Stimulated activated CD8-positive, alpha-beta memory T cell treated with anti-CD3 and anti-CD28 coated beads, Interleukin-4, amount 100 ng/mL, for 4 hours (primary cell): Measurements from ENCODE around the gene ATP5PB.

Source experiments
- DNase-seq, 2 donors: peaks; one replicate each; pipeline ENCODE4 v3.0.0-alpha.2; 2020; ENCODE audit warnings: low read depth in 2 of 2, low spot score in 1 of 2

ATP5PB gene

GRCh38 chr1:111446967-111447892, 2.0 kb upstream of the ATP5PB start:
- DNase-seq = no peak

DNA sequence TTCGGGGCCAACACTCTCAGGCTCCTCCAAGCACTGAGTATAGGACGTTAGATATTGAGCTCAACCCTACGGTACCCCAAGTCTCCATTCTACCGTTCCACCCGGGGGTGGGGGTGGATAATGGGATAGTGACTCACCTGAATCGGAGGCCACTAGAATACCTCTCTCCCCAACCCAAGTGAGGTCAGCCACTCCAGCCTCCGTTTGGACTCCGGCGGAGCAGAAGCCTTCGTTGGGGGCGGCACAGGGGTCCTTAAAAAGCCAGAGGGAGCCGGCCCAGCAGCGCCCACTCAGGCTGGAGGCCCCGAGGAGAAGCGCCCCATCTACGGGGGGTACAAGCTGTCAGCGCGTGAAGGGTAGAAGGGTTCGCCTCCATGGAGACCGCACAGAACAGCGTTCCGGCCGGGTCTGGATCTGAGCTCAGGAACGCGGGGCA, 764 bp upstream of the ATP5PB start:
- peak in 1 of 2 donors; percentile 4 for DNase-seq

GRCh38 chr1:111449703-111450017, 396 bp downstream of the ATP5PB start:
- no peak for DNase-seq

DNA sequence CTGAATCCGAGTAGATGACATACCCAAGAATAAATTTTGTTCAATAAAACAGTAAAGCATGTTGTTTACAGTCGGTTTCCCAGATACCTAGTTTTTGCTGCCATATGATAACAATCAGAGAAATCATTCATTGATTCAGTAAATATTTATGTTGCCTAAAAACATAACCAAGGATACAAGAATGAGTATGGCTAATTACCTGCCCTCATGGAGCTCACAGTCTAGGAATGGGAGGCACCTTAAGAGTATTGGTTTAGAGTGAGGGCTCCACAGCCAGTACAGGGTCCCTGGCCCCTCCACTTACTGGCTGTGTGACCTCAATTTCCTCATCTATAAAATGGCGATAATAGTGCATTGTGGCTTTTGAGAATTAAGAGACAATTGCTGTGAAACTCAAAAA, 921 bp downstream of the ATP5PB start:
- DNase-seq = no peak

GRCh38 chr1:111452581-111452980, 3.3 kb downstream of the ATP5PB start:
- no peak for DNase-seq

DNA sequence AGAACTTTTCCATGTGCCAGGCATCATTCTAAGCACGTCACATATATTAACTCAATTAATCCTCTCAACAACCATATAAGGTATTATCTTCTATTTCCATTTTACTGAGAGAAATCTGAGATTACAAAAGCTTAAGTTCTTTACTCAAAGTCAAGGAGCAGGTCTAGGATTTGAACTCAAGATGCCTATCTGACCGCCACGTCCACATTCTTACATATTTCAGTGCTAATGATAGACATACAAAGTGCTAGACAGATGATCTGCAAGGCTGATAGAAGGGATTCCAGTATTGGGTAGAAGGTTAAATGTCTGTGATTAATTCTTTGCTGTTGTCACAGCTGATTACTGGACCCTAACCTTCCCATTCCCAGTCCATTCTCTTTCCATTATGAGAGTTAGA, 4.4 kb downstream of the ATP5PB start:
- no peak for DNase-seq

DNA sequence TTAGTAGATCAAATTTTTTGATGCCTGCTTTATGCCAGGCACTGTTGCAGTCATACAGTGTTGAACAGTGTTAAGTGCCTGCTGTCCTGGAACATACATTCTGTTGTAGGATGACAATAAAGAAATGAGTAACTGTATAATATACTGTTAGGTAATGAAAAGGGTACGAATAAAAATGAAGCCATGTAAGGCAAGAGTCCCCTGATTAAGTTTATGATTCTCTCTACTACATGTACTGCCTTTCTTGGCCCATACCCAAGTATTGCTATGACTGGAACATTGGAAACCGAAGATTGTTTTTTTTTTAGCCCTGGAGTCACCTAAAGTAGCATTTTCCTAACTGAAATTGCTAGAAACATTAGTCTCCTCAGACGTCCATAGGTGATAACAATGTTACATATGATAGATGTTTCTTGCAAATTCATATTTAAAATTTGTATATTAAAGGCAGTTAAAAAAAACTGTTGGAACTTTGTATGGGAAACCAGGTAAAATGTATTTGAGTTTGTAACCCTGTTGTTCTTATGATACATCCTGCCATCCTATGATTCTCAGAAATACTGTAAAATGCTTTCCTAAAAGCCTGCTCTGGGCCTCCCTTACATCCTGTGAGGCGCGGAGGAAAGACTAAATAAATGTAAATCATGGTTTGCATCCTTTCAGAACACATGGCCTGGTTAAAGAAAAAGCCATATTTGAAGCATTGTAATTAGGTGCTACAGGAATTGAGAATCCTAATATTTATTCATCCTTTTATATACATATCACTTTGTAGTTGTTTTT, 5.8 kb downstream of the ATP5PB start:
- no peak for DNase-seq

DNA sequence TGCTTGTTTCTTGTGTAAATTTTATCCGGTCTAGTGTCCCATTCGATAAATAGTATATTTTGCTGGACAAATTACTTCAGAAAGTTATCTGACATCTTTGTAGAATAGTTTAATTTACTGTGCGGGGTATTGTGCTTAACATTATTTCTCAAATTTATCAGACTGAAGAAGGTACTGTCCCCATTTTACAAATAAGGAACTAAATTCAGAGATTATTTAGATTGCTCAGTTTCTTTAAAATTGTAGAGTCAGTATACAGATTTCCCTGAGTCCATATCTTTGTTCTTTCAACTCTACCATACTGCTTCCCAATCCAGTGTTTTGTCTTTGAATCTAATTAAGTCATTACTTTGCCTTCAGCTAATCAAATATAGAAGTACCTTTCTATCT, 6.4 kb downstream of the ATP5PB start:
- DNase-seq = no peak

DNA sequence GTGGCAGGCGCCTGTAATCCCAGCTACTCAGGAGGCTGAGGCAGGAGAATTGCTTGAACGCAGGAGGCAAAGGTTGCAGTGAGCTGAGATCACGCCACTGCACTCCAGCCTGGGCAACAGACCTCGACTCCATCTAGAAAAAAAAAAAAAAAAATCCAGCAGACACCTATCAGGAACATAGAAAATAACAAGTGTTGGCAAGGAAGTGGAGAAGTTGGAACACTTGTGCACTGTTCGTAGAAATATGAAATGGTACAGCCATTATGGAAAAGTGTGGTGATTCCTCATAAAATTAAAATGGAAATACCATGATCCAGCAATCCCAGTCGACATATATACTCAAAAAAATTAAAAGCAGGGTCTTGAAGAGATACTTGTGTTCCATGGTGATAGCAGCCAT, 12.5 kb downstream of the ATP5PB start:
- DNase-seq = no peak

DNA sequence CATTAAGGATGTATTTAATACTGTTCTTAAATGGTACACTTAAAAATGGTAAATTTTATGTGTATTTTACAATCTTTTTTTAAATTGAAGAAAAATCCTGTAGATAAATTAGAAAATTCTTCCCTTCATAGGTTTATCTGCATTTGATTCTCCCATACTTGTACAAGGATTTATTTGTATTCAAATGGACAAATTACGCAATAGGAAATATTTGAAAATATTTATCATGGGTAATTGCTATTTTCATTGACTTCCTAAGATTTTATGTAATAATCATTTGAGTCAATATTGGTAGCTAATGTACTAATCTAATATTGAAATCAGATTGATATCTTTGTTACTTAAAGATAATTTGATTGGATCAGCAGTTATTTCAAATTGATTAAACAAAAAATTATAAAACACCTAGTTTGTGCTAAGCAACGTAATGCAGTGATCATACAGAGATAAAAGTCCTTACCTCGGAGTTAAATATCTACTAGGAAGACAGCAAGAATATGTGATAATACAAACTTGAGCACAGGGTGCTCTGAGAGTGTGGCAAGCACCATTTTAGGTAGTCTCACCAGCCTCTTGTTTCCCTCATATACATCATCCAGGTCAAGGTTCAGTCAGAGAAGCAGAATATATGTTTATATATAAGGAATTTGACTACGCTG, 13.2 kb downstream of the ATP5PB start:
- no peak for DNase-seq

- no peak for DNase-seq
These were observed 13.9 kb downstream of the ATP5PB start for GRCh38 chr1:111463029-111463683.

- no peak for DNase-seq
These were observed 16.5 kb downstream of the ATP5PB start for GRCh38 chr1:111465754-111466153.

- DNase-seq = no peak
These were observed 17.2 kb downstream of the ATP5PB start for GRCh38 chr1:111466480-111466879.

DNA sequence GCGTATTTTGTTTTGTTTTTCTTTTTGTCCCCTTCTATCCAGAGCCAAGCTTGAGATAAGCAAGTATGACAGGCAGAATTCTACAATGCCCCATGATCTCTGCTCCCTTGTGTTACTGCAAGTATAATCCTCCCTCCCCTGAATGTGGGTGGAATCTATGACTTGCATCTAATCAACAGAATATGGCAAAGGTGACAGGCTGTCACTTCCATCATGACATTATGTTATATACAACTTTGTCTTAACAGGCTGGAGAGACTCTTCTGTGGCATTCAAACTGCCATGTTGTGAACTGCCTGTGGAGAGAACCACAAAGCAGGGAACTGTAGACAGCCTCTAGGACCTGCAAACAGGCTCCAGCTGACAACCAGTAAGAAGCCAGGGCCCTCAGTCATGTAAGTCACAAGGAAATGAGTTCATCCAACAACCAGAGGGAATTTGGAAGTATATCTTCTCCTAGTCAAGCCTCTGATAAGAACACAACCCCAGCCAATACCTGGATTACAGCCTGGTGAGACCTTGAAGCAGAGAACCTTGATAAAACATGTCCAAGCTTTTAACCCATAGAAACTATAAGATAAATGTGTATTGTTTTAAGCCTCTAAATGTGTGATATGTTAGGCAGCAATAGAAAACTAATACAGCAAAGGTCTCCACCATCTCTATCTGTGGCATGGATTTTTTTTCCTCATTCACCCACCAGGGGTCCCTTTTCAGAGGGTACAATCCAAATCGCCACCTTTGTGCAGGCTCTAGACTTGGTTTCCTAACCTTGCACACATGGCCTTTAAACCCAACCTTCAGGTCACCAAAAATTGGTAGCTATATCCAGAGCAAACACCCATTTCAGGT, 18.8 kb downstream of the ATP5PB start:
- no peak for DNase-seq

DNA sequence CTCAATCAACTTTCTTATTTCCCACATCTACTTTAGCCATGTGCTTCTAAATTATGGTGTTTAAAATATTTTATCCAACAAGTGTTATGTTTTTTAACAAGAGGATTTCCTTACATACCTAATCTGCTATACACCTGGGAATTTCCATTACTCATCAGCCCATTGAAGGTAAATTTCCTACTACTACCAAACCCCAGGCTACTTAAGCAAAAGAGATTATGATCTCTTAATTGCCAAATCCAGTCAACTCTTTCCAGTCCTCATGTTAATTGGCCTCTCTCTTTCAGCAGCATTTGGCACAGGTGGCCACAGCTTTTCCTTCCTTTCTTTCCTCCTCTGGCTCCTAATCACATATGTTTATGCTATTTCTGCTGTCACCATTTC, 19.4 kb downstream of the ATP5PB start:
- DNase-seq = no peak

GRCh38 chr1:111469539-111469938, 20.3 kb downstream of the ATP5PB start:
- DNase-seq = no peak

DNA sequence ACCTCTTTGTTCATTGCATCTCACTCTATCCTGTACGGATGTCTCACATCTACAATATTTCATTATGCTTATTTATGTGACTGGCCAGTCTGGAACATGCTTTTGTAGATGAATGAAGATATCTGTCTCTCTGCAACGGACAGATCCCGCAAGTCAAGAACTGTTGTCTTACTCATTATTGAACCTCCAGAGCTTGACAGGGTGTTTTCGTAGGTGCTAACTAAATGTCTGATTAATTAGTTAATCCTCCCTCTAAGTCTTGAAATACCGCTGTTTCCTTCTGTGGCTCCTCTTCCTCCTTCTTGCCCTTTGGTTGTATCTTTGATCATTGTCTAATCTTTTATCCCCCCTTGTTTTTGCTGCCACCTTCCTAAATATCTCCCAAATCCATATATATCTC, 21.3 kb downstream of the ATP5PB start:
- DNase-seq = no peak

DNA sequence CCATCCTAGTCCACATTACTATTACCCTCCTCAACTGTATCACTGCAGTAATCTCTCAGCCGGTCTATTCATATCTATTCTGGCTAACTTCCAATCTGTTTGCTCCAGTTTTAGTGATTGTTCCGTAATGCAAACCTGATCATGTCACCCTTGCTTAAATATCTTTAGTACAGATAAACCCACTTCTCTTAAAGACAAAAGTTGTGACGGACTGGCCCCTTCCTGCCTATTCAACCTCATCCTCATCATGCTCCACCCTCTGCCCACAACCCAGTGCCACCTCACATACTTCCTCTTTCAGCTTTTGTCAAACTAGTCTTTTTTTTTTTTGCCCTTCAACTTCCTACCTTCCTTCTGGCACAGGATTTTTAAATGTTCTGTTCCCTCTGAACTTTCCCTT, 21.7 kb downstream of the ATP5PB start:
- no peak for DNase-seq

- DNase-seq = no peak
These were observed 22.3 kb downstream of the ATP5PB start for GRCh38 chr1:111471538-111471937.

- no peak for DNase-seq
These were observed 24.8 kb downstream of the ATP5PB start for GRCh38 chr1:111474106-111474505.

GRCh38 chr1:111474521-111474920, 25.3 kb downstream of the ATP5PB start:
- DNase-seq = no peak
